8988T (cell line): Measurements from ENCODE around the gene ADISSP.

ENCODE experiments used
- DNase-seq: peaks from one replicate; pipeline ENCODE4 v3.0.0; 2011

Gene ADISSP

DNA sequence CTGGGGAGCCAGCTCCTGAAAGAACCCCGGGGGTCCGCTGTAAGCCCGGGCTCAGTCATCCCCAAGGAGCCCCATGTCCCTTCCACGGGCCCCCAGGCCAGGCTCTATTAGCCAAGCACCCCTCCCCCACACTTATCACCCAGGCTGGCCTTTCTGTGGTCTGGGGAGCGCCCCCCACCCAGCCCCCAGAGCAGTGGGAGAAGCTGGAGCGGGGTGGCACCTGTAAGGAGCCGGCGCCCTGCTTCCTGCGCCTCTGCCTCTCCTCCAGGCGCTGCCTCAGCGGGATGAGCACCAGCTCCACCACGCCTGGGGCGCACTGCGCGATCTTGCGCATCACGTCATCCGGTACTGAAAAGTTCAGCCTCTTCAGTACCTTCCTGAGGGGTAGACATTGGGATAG is 11.4 kb upstream of the ADISSP start:
- no peak for DNase-seq

- no peak for DNase-seq
These were observed 10.4 kb upstream of the ADISSP start for GRCh38 chr20:3777716-3778629.

GRCh38 chr20:3777381-3777715 is 9.8 kb upstream of the ADISSP start:
- no peak for DNase-seq

DNA sequence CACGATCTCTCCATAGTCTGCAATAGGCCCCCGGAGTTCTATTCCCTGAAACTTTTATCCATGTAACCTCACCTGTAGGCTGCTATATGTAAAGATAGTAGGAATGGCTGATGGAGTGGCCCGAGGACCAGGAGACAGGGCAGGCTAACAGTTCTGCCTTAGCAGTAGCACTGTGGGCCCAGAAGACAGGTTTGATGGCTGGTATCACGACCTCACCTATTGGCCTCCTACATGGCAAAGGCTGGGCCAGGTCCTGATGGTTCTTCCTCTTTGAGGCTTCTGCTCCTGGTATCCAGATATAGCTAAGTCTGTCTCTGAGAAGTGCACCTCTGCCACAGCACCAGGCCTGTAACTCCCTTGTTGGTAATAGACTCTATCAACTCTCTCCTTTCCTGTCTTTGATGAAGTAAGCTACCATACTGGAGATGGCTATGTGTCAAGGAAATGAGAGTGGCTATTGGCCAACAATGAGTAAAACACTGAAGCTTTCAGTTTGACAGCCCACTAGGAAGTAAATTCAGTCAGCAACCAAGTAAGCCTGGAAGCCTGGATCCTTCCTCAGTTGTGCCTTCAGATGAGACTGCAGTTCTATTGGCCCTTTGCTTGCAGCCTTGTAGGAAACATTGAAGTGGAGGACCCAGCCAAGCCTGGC is 8.0 kb upstream of the ADISSP start:
- DNase-seq, result no peak

DNA sequence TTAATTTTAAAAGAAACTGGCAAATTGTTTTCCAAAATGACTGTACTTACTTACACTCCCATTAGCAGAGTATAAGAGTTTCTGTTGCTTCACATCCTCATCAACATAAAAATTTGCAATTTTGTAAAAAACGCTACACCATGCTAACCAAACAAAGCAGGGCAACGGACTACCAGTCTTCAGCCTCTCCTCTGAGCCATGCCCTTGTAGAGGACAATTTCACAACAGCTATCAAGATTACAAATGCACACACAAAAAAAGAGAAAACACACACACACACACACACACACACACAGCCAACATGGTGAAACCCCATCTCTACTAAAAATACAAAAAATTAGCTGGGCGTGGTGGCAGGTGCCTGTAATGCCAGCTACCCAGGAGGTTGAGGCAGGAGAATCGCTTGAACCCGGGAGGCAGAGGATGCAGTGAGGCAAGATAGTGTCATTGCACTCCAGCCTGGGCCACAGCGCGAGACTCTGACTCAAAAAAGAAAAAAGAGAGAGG is 4.1 kb upstream of the ADISSP start:
- no peak for DNase-seq

DNA sequence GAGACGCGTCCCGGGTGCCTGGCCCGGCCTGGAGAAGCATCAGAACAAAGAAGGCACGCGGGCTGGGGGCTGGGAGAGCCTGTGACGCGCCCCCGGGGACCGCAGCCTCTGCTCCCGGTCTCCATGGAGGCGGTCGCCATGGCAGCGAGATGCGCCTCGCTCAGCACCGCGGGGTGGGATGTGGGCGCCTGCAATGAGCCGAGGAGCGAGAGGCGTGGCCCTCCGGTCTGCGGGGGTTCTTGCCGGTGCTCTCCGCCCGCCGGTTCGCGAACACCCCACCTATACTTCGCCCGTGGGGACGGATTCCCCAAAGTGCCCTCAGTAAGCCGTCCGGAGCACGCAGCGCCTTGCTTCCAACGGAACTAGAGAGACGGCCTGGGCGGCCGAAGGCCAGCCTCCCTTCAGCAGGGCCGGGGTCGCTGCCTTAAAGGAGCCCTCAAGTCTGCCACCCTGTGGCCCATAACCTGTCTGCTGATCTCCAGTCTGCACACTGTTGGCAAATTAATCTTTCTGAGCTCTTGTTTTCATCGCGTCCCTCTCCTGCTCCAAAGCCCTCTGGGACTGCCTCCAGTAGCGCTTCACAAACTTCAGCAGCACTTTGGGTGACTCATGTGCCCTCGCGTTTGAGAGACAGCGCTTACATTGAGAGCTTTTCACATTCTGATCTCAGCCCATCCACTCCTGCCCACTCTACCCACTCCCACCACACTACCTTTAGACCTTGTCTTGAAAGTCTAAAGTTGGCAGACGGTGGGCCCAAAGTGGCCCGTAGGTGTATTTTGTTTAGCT is 983 bp upstream of the ADISSP start:
- no peak for DNase-seq

DNA sequence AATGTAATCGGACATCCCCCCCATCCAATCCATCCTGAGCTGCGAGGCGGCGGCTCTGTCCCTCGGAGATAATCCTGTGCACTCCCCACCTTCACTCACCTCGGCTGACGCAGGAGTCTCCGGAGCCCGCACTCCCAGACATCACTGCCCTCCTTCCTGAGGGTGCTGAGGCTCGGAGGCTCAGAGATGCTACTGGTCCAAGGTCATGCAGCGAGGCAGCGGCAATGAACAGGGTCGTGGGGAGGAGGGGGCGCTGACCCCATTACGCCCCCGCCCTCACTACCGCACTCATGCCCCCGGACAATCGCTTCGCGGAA is 485 bp downstream of the ADISSP start:
- no peak for DNase-seq

DNA sequence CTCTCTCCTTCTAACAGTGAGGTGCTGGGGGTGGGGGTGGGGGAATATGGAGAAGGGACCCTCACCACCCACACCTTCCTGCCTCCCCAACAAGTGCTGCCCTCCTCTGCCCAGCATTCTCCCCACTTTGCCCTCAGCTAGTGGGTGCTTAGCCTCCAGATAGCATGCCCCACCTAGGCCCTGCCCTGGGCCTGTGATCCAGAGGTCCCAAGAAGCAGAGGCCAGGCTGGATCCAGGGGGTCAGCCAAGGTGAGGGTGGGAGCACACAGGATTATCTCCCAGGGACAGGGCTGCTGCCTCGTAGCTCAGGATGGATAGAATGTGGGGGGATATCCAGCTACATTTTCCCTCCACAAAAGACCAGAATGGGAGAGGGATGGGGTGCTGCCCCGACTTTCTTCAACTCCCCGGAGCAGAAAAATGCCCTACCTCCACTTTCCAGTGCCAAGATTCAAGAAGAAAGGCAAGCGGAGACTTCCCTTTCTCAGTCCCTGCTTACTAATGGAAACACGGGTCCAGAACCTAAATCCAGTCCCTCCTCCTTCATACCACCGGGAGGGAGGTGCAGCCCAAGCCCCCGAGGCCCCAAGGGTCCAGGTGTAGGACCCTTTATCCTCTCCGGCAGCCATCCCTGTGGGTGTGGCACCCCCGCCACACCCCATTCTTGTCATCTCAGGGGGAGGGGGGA is 987 bp downstream of the ADISSP start:
- no peak for DNase-seq

- DNase-seq, result no peak
These were observed 2.2 kb downstream of the ADISSP start for GRCh38 chr20:3765171-3765882.

DNA sequence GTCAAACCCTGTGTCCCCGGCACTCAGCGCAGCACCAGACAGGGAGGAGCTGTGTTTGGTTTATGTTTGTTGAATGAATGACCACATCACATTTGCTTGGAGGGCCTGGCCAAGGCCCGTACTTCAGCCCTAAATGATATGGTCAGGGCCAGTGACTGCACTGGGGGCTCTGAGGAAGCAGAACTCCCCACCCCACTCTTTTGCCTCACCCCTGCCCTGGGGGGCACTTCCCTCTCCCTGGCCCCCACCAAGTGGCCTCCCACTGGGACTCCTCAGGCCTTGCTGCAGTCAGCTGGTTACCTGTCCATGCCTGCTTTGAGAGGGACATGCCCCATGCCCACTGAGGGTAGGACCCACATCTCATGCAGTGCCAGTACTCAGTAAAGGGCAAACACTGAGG is 2.9 kb downstream of the ADISSP start:
- no peak for DNase-seq

- no peak for DNase-seq
These were observed 3.6 kb downstream of the ADISSP start for GRCh38 chr20:3763671-3764601.

- DNase-seq, result no peak
These were observed 6.8 kb downstream of the ADISSP start for GRCh38 chr20:3760655-3761348.

DNA sequence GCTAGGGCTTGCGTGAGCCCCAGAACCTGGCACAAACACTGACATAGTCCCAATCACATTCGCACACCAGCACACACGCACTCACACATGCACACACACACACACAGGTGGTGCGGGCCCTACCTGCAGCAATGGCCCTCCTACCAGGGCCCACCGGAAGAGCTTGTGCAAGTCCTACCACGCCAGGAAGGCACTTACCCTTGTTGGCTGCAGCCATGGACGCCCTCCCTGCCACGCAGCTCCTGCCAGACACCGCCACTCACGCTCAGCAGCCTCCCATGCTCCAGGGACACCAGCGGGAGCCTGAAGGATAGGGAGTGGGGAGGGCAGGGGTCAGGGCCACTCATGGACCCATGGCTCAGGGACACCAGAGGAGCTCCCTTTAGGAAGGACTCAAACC is 7.7 kb downstream of the ADISSP start:
- no peak for DNase-seq

- DNase-seq, result no peak
These were observed 8.2 kb downstream of the ADISSP start for GRCh38 chr20:3759316-3759823.

DNA sequence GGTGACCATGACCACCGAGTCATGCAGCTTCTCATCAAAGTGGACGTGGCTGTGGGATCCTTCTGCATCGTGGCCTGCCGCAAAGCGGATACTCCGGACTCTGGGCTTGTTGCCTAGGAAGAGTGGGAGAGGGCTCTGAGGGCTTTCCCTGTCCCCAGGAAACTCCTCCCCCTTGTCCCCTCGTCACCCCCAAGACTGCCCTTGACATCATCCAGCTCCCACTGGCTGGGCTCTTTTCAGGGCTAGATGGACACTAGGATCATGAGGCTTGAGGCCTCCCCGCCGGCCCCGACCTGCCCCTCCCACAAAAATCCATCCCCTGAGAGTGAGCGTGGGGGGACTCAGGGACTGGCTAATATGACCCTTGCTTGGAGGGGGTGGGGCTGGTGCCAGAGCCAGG is 9.0 kb downstream of the ADISSP start:
- DNase-seq, result no peak

DNA sequence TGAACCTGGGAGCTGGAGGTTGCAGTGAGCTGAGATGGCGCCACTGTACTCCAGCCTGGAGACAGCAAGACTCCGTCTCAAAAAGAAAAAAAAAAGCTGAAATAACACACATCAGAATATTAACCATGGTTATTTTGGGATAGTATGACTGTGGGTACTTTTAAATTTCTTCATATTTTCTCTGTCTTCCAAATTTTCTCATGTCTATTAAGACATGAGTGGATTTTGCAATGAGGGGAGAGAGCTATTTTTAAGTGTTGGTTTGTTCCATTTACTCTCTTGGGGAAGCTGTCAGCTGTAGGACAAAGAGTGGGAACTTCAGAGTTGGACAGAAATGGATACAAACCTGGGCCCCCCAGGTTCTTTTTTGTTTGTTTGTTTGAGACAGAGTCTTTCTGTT is 10.3 kb downstream of the ADISSP start:
- DNase-seq, result no peak

GRCh38 chr20:3755814-3756480 is 11.6 kb downstream of the ADISSP start:
- no peak for DNase-seq

DNA sequence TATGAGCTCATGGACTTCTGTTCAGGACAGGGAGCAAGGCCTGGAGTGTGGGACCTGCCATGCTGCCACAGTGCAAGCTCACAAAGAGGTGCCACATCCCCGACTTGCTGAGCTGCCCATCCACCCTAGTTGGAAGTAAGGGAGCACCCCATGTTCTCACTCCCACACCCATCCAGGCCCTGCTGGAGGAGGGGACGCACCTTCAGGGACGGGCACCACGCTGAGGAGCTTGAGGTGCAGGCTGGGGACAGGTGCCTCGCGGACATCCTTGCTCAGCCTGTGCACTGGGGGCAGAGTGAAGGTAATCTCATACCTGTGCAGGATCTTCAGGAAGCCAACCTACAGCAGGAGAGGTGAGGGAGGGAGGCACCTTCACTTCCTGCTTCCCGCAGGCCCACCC is 12.3 kb downstream of the ADISSP start:
- no peak for DNase-seq

DNA sequence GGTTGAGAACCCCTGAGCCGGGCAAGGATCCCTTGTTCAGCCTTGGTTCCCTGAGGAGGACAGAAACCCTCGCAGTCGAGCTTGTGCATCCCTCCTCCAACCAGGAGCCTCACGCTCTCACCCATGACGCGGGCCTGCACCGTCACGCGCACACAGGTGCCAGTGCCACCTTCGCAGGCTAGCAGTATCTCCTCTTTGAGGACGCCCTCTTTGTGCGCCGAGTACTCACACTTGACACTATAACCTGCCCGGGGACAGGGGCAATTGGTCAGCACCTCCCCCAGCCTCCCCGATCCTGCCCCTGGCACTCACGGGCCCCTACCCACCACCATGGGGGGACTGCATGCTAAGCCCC is 13.3 kb downstream of the ADISSP start:
- no peak for DNase-seq
